Stimulated activated CD8-positive, alpha-beta memory T cell treated with anti-CD3 and anti-CD28 coated beads, Interleukin-7, amount 100 ng/mL, for 24 hours (primary cell): ENCODE measurements around the gene ZSWIM9.
"Not testable (repeated sequence)": the region's sequence is repeated elsewhere in the genome, so short reads cannot be mapped to it uniquely, and the experiment has no call there.

Experiments
- DNase-seq: peaks from one replicate; pipeline ENCODE4 v3.0.0-alpha.2; 2020; ENCODE audit warnings: low read depth

ZSWIM9 gene

GRCh38 chr19:48218997-48219396, 48.5 kb downstream of the ZSWIM9 start:
- DNase-seq, result no peak

- DNase-seq, result not testable (repeated sequence)
These were observed 50.3 kb downstream of the ZSWIM9 start for GRCh38 chr19:48220784-48221183.

- DNase-seq, result no peak
These were observed 51.1 kb downstream of the ZSWIM9 start for GRCh38 chr19:48221628-48222027.

- DNase-seq, result no peak
These were observed 60.2 kb downstream of the ZSWIM9 start for GRCh38 chr19:48230555-48231129.

GRCh38 chr19:48237057-48237456, 66.6 kb downstream of the ZSWIM9 start:
- DNase-seq, result no peak

- no peak for DNase-seq
These were observed 68.6 kb downstream of the ZSWIM9 start for GRCh38 chr19:48239120-48239519.

- no peak for DNase-seq
These were observed 69.2 kb downstream of the ZSWIM9 start for GRCh38 chr19:48239582-48240141.

GRCh38 chr19:48241771-48242170, 71.3 kb downstream of the ZSWIM9 start:
- DNase-seq, result not testable (repeated sequence)

GRCh38 chr19:48244281-48244680, 73.8 kb downstream of the ZSWIM9 start:
- no peak for DNase-seq

- no peak for DNase-seq
These were observed 75.6 kb downstream of the ZSWIM9 start for GRCh38 chr19:48246101-48246500.

- no peak for DNase-seq
These were observed 76.7 kb downstream of the ZSWIM9 start for GRCh38 chr19:48247212-48247611.
